Activated CD4-positive, alpha-beta T cell treated with anti-CD3 and anti-CD28 coated beads for 4 hours (primary cell): Measurements from ENCODE around the gene AFTPH.

Source experiments
- DNase-seq, 2 donors: peaks; one replicate each; pipeline ENCODE4 v3.0.0-alpha.2; 2020

AFTPH gene

DNA sequence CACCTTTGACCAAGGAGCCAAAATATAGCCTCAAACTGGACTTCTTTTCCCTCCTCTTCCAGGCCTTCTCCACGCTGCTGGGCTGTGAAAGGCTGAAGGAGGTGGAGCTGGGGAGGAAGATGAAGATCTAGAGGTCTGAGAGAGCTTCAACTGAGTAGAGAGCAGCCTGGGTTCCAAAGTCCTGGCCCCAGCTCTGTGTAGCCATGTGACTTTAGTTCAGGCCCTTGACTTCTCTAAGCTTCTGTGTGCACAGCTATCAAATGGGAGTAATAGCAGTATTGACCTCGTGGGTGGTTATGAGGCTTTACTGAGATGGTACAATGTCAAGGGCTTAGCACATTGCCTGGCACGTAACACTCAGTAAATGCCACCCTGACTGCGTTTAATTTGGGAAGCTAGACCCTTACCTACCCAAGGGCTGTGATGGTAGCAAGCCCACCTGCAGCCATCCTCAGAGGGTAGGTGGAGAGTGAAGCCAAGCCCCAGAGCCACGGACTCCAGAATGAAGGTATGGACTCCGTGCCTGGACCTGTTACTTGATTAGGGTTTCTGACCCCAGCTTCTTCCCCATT lies 91.2 kb downstream of the AFTPH start:
- DNase-seq: no peak

DNA sequence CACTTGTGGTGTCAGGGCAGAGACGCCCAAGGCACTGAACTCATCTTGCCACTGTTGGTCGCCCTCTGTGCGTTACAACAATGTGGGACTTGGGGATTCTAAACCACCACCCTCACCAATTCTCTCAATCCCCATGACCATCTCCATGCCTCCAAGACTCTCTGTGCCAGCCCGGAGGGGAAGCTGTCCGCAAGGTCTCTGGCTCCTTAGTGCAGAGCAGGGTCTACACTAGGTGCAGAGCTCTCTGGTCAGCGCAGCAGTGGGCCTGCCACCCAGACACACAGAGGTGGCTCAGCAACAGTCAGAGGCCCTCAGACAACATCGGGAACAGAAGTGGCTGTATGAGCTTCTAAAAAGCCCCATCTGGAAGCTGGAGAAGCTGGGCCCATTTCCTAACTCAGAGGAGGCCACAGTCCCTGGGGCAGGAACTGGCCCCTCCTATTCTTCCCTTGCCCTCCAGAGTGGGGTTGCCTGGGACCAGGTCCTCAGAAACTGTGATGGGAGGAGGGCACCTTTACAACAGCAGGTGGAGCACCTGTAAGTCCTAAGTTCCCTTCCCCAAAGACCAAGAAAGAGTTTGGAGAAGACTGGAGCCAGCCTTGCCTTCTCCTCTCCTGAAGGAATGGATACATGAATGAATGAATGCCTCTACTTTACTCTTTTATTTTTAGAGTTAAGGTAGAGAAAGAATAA lies 91.9 kb downstream of the AFTPH start:
- no peak for DNase-seq

DNA sequence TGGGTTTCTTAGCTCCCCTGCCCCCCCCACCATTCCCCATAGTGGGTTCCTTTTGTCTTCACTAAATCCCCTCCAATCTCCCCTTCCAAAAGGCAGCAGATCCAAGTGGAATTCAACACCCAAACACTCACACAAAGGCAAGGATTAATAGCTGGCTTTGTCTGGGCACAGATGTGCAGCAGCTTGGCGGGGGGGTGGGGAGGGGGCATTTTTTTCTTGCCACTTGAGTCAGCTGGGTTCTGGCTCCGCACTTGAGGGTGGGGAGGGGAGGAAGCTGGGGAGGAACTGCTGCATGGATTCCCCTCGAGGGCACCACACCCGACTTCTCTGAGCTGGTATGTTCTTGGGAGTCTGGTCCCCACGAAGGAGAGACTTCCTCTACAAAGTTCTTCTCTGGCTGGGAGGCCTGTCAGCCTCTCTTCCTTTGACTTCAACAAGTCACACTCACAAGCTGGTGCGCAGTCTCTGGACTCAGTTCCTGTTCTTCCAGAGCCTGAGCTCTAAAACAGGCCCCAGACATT lies 93.6 kb downstream of the AFTPH start:
- DNase-seq: no peak

DNA sequence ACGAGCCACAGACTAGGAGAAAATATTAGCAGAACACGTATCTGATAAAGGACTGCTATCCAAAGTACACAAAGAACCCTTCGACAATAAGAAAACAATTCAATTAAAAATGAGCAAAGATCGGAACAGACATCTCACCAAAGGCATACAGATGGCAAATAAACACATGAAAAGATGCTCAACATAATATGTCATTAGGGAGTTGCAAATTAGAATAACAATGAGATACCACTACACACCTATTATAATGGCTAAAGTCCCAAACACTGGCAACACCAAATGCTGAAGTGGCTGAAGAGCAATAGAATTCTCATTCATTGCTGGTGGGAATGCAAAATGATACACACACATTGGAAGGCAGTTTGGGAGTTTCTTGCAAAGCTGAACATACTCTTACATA lies 96.5 kb downstream of the AFTPH start:
- DNase-seq: no peak

GRCh38 chr2:64622443-64623241 lies 98.5 kb downstream of the AFTPH start:
- DNase-seq: no peak

- no peak for DNase-seq
Observed at GRCh38 chr2:64623242-64623850, 99.2 kb downstream of the AFTPH start.

GRCh38 chr2:64624108-64624610 lies 100.0 kb downstream of the AFTPH start:
- no peak for DNase-seq

DNA sequence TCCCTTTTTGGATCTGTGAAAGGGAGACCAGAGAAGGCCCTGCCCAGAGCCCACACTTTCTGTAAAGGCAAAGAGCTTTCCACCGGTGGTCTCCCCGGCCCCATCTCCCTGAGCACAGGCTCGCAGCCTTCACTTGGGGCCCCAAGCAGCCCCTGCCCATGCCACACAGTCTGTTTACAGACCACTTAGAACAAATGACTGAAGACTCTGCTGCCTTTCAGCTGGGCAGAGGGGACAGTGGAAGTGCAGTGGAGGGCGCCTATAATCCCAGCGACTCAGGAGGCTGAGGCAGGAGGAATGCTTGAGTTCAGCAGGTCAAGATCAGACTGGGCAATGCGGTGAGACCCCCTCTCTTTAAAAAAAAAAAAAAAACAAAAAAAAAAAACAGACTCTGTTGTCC lies 100.7 kb downstream of the AFTPH start:
- no peak for DNase-seq

DNA sequence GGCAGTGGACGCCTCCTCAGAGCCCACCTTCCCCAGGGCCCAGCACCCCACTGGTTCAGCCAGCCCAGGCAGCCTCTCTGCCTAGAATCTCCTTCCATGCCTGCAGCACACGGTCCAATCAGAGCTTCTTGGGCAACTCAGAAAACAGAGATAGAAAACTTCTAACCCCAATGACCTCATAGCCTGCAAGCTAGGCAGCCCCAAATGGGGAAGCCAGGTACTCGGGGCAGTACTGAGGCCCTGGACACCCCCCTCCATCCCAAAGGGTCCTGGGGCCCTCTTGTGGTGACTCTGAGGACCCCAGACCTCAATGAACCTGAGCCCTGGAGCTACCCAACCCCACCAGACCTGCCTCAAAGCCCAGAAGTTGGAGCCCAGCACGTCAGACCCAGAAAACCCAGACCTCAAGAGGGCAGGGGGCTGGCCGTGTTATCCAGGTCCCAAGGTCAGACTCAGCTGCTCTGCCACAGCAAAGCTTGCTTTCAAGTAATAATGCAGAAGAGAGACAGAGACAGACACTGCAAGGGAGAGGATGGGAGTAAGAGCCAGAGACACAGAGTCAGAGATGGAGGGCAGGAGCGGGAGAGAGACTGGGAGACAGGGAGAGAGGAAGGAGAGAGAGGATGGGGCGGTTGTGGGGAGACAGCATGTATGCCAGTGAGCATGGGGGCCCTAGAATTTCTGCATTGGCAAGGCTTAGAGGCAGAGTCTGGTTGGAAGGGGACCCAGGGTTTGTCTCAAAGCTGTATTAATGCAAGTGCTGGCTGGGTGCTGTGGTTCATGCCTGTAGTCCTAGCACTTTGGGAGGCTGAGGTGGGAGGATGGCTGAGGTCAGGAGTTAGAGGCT lies 101.4 kb downstream of the AFTPH start:
- DNase-seq: no peak

GRCh38 chr2:64626146-64626809 lies 102.2 kb downstream of the AFTPH start:
- no peak for DNase-seq

DNA sequence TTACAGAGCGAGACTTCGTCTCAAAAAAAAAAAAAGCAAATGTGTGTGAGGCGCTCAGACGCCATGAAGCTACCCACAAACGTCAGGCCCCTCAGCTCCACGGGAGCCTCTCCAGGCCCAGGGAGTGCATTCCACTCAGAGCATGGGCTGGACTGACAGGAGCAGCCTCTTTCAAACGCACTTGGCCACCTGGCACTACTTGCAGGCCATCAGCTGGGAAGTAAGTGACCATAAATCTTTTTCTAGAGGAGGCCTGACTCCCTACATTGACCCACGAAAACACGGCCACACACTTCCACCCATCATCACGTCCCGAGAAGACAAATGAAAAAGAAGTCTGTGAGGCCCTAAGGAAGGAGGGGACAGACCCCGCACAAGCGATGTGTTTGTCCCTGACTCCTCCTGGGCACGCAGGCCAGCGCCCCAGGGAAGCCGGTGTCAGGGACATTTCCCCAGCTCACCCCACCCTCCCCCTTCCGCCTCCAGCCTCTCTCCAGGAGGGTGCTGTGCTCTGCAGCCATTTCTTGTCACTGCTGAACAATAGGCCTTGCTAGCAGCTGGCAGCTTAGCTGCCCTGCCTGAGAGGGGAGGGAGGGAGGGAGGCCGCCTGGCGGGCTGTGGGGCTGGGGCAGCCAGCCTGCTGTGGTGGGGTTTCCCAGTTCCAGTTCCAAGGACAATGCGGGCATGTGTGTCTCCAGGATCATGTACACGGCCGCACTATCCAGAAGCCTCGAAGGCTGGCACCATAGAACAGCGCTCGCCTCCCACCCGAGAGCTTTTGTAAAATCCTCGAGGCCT lies 103.0 kb downstream of the AFTPH start:
- no peak for DNase-seq

- DNase-seq: no peak
Observed at GRCh38 chr2:64627860-64628841, 104.0 kb downstream of the AFTPH start.

DNA sequence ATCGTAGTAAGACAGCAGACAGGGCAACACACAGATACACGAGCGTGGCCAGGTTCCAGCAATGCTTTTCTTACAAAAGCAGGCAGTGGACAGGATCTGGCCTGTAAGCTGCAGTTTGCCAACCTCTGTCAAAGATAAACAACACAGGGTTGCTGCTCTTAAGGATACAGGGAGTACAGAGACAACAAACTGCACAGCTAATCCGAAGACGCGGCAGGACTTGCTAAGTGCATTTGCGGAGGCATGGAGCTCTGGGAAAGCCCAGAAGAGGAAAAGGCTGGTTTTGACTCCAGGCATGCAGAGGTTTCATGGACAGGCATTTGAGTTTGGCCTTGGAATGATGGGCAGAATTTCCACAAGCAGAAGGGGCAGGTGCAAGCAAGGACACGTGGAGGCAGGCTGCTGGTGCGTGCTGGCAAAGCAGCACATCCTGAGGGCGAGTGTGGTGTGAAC lies 105.2 kb downstream of the AFTPH start:
- no peak for DNase-seq

DNA sequence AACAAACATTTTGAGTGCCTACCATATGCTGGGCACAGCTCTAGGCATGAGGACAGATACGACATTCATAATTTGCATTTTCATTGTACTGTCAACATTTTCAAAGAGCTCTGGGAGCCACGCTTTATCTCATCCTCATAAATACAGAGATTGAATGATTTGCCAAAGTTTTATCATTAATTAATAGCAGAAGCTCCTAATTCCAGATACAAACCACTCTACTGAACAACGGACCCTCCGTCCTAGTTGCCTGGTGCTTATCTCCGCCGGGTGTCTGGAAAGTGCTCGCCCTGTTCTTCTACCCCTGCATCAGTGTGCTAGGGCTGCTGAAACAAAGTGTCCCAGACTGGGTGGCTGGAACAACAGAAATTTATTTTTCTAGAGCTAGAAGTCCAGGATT lies 105.7 kb downstream of the AFTPH start:
- no peak for DNase-seq

GRCh38 chr2:64630752-64631151 lies 106.6 kb downstream of the AFTPH start:
- no peak for DNase-seq

GRCh38 chr2:64631771-64632170 lies 107.6 kb downstream of the AFTPH start:
- DNase-seq: no peak

DNA sequence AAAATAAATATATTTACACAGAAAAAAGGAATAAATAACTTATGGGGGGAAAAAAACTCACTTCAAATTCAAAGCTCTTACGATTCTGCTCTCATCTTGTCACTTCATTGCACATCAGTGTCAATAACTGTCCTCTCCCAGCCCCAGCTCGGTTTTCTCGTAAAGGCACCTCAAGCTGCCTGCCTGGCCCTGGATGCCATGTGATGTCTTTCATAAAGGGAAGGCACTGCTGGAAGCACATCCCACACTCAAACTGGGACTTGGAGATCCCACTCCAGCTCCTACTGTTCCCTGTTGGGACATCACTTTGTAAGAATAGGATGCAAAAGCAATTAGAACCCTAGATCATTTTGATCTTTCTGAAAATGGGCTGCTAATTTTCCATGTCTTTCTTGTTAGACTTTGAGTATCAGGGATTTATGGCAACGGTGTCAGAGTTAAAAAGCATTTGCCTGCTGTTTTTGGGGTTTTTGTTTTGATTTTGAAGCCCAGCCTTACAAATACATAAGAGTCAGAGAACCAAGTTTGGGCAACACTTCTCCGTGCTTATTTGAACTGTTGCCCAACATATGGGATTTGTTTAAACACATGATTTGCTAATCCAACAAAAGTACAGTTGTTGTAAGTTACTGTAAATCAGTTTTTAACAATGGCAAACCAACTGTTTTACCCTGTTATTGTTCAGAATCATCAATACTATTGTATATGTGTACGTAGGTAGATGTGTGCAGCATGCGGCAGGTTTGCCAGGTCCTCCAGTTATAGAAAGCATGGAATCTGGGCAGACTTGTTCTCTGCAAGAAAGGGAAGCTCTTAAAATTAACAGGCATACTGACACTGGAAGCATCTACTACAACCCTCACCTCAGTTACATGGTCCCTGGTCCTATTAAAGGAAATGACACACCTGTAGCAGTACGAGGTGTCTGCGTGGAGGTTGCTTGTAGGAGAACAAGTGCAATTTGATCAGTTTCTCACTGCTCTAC lies 109.0 kb downstream of the AFTPH start:
- no peak for DNase-seq
